ENCODE data around the gene WNK3.

DNA sequence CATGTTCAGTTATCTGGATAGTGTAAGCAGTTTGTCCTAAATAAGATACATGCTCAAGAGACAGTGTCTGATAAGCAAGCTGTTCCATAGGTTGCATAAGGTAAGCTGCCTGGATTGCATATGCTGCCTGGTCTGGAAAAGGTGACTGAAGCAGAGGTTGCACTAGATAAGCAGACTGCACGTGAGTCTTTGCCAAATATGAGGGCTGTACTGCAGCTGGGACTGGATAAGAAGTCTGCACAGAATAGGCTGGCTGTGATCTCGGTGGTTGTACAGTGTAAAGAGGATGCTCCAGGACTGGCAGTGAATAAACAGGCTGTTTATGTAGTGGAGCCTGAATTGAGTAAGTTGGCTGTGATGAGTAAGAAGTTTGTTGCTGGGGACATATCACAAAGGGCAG lies 68.9 kb downstream of the WNK3 start:
- TF ChIP-seq RXRA (IDR thresholded peaks at IDR 0.05) (no peak), TAF1 (conservative IDR thresholded peaks at IDR 0.05) (no peak), MAX (IDR thresholded peaks at IDR 0.05) (no peak), FOXA1 (IDR thresholded peaks at IDR 0.05) (no peak)
- TF ChIP-seq, protein P1, sequence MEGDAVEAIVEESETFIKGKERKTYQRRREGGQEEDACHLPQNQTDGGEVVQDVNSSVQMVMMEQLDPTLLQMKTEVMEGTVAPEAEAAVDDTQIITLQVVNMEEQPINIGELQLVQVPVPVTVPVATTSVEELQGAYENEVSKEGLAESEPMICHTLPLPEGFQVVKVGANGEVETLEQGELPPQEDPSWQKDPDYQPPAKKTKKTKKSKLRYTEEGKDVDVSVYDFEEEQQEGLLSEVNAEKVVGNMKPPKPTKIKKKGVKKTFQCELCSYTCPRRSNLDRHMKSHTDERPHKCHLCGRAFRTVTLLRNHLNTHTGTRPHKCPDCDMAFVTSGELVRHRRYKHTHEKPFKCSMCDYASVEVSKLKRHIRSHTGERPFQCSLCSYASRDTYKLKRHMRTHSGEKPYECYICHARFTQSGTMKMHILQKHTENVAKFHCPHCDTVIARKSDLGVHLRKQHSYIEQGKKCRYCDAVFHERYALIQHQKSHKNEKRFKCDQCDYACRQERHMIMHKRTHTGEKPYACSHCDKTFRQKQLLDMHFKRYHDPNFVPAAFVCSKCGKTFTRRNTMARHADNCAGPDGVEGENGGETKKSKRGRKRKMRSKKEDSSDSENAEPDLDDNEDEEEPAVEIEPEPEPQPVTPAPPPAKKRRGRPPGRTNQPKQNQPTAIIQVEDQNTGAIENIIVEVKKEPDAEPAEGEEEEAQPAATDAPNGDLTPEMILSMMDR (IDR thresholded peaks at IDR 0.05; ENCODE audit: low read depth, low read length, missing input control): no peak
- TF ChIP-seq, protein P2, sequence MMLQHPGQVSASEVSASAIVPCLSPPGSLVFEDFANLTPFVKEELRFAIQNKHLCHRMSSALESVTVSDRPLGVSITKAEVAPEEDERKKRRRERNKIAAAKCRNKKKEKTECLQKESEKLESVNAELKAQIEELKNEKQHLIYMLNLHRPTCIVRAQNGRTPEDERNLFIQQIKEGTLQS (IDR thresholded peaks at IDR 0.05): no peak
